Measurements from ENCODE around the gene NVL.

The NVL gene

DNA sequence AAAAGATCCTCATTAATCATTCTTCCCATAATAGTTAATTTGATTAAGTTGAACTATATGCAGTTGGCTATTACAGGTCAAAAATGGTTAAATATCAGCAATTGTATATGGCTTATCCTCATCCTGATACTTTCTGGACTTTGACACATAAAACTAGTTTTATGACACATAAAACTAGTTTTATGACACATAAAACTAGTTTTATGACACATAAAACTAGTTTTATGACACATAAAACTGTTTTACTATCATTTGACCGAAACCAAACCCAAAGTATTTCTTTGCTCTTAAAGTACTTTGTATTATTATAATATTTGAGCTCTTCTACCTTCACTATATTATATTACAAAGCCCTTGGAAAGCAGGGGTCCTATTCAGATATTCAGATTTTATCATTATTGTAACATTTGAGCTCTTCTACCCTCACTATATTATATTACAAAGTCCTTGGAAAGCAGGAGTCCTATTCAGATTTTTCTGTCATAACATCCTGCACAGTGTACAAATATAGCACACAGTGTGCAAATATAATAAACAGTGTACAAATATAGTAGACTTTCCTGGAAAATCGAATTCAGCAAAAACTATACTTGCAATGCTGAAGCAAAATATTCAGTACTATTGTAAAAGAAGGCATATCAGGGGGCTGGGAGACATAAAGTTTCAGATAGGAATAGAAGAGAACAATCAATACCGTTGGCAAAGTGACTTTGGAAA, 53.0 kb downstream of the NVL start:
- no peak for DNase-seq
- TF ChIP-seq GATA1 (IDR thresholded peaks at IDR 0.05; ENCODE audit: low read depth, low read length) = no peak
- TF ChIP-seq POLR2A (IDR thresholded peaks at IDR 0.05; ENCODE audit: low read length) = no peak

DNA sequence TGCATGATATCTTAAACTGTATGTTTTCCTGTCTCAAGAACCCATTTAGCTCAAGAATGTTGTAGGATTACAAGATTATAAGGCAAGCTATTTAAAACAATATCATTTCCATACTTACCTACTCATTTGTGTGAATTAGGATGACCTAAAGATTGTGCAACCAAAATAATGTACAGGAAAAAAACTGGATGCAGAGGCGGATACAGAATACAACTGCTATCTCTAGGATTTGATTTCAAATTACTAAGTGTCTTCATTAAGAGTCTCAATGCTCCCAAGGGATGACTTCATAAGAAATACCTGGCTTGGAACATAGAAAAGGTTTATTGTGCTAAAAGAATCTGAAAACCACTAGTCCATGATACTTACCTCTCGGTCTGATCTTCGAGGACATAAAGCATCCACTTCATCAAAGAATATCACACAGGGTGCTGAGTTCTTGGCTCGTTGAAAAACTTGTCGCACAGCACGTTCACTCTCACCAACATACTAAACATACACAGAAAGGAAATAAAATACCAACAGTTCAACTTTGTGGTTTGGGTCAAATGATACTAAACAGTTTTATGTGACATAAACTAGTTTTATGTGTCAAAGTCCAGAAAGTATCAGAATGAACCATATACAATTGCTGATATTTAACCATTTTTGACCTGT, 54.9 kb downstream of the NVL start:
- no peak for DNase-seq
- TF ChIP-seq POLR2A (IDR thresholded peaks at IDR 0.05; ENCODE audit: low read length) (no peak), GATA1 (IDR thresholded peaks at IDR 0.05; ENCODE audit: low read depth, low read length) (no peak)

DNA sequence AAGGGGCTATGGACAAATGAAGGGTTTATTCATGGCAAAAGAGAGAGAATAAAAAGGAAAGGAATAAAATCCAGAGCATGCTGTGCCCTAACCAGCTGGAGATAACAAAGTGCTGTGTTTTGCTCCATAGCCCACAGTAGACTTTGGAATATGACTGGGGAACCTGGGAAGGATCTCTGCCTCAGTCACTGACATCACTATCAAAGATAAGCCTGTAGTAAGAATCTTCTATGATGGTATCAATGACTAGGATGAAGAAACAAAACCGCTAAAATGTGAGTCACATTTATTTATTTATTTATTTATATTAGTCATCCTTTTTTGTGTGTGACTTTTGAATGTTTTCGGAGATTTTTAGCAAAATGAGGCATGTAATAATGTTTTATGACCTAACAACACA, 56.3 kb downstream of the NVL start:
- no peak for TF ChIP-seq GATA1 (IDR thresholded peaks at IDR 0.05; ENCODE audit: low read depth, low read length)
- TF ChIP-seq POLR2A (IDR thresholded peaks at IDR 0.05; ENCODE audit: low read length) = no peak
- no peak for DNase-seq

DNA sequence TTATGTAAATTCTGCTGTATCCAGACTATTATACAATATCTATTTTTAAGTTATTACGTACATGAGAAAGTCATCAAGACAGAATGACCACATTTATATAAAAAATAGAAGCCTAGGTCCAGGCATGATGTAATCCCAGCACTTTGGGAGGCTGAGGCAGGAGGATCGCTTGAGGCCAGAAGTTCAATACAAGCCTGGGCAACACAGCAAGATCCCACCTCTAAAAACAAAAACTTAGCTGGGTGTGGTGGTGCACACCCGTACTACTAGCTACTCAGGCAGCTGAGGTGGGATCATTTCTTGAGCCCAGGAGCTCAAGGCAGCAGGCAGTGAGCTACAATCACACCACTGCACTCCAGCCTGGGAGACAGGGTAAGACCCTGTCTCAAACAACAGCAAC, 58.9 kb downstream of the NVL start:
- no peak for DNase-seq
- TF ChIP-seq POLR2A (IDR thresholded peaks at IDR 0.05; ENCODE audit: low read length) (no peak), GATA1 (IDR thresholded peaks at IDR 0.05; ENCODE audit: low read depth, low read length) (no peak)

DNA sequence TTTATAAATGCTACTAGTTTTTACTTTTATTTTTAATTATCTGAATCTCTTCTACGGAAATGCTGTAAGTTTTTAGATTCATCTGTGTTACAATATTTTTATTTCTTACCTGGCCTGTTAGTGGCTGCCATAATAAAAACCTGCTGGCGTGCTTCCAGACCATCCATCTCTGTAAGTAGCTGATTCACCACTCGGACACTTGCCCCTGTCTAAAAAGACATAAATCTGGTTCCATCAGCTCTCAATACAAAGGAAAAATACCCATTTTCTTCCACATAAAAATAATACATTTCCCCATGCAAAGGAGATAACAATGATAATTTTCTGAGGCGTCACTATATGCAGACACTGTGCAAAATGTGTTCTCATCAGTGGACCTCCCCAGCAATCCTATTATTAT, 62.0 kb downstream of the NVL start:
- no peak for DNase-seq
- TF ChIP-seq POLR2A (IDR thresholded peaks at IDR 0.05; ENCODE audit: low read length) (no peak), GATA1 (IDR thresholded peaks at IDR 0.05; ENCODE audit: low read depth, low read length) (no peak)

DNA sequence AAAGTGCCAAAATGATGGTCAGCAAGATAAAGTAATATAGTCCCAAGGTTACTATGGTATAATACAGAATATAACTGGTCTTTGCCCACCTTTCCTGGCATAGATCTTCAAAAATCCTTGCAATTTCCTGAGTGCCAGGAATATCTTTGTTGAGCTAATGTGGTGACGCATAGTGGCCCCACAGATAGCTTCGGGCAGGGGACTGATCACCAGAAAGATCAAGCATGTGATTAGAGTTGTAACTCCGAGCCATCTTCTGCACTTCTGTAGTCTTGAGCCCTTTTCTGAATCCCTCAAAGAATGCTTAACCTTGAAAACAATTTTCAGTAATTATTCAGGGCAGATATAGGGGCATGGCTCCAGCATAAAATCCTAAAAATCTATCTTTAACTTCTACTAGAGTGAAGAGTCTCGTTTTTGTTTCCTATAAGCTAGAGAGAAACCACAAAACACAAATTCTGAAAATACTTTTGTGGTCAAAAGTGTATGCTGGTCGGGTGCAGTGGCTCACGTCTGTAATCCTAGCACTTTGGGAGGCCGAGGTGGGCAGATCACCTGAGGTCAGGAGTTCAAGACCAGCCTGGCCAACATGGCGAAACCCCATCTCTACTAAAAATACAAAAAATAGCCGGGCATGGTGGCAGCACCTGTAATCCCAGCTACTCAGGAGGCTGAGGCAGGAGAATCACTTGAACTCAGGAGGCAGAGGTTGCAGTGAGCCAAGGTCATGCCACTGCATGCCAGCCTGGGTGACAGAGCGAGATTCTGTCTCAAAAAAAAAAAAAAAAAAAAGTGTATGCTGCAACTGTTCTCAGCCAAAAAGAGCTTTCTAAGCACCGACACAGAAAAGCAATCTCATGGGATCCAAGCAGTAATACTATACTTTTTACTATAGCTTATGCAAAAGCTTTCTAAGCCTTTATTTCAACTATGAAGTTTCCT, 62.8 kb downstream of the NVL start:
- DNase-seq = no peak
- TF ChIP-seq POLR2A (IDR thresholded peaks at IDR 0.05; ENCODE audit: low read length) (no peak), GATA1 (IDR thresholded peaks at IDR 0.05; ENCODE audit: low read depth, low read length) (no peak)

DNA sequence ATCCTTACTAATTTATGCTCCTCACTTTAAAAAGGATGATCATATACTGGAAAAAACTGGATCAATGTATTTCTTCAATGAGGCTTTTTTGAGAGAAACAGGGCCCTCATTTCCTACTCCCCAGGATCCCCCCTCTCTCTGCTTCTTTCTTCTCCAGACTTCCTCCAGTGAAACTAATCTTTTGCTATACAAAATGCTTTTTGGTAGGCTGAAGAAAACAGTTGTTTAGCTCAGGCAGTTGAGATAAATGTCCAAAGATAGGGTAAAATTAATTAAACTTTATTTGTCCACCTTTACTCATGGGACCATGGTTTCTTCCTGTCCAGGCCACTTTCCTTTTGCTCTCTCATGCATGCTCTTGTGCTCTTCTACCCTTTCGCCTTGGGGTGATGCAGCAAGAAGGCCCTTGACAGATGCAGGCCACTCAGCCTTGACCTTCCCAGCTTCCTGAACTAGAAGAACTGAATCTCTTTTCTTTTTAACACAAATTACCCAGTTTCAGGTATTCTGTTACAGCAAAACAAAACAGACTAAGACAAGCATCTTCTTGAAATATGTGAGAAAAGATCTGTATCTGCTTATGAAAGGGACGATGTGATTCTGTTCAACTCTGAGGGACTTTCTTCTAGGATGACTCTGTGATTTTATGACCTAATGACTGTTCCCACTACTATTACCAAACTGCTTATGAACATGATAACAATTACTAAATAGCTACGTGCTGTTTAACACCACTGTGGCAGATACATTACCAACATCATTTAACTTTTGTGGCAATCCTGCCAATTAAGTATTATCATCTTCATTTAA, 63.7 kb downstream of the NVL start:
- no peak for TF ChIP-seq GATA1 (IDR thresholded peaks at IDR 0.05; ENCODE audit: low read depth, low read length)
- TF ChIP-seq POLR2A (IDR thresholded peaks at IDR 0.05; ENCODE audit: low read length) = no peak
- DNase-seq = no peak

DNA sequence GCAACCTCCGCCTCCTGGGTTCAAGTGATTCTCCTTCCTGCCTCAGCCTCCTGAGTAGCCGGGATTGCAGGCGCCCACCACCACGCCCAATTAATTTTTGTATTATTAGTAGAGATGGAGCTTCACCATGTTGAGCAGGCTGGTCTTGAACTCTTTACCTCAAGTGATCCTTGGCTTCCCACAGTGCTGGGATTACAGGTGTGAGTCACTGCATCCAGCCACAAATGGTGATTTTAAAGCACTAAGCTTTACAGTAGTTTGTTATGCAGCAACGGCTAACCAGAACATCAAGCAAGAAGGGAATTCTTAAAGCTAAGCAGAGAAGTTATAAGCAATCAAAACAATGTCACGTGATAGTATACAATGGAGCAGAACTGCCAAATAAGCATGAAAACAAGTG, 65.7 kb downstream of the NVL start:
- no peak for TF ChIP-seq GATA1 (IDR thresholded peaks at IDR 0.05; ENCODE audit: low read depth, low read length)
- no peak for TF ChIP-seq POLR2A (IDR thresholded peaks at IDR 0.05; ENCODE audit: low read length)

DNA sequence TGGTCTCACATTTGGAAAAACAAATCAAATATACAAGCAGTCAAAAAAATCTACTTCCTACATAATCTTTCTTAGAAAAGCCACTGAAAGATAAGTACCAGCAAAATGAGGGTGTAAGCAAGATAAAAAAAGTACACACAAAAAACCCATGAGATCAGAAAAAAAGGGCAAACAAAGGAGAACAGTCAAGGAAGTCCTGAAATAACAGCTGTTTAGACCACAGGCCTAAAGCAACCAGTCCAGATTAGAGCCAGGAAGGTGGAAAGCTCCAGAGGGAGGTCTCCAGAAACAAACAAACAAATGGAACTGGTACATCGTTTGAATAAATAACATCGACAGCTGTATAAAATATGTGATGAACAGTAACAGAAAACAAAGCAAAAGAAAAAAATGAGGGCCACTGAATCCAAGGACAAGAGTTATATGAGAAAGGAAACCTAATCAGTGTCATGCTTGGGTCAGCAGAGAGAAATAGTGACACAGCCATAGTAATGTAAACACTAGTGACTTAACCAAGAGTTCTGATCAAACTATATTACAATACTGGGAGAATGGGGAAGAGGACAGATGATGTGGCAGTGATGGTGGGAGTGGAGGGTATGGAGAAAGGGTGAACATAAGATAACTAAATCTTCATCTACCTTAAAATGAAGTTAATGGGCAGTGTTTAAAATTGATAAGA, 67.5 kb downstream of the NVL start:
- no peak for TF ChIP-seq POLR2A (IDR thresholded peaks at IDR 0.05; ENCODE audit: low read length)
- no peak for TF ChIP-seq GATA1 (IDR thresholded peaks at IDR 0.05; ENCODE audit: low read depth, low read length)
- DNase-seq = no peak

More for the DNA sequence above, 65.7 kb downstream of the NVL start:
- no peak for DNase-seq

DNA sequence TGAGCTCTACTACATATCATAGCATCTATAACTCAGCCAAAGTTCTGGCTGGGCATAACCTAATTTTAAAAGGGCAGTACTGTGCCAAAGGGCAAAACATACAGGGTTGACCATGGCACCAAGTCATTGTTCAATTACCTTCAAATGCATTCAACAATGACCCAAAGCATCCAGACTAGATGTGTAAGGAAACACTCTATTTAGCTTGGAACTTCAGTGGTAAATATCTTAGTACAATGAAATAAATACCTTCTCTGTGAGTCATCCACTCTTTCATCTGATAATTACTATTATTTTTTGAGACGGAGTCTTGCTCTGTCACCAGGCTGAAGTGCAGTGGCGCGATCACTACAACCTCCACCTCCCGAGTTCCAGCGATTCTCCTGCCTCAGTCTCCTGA, 70.0 kb downstream of the NVL start:
- DNase-seq = no peak
- TF ChIP-seq GATA1 (IDR thresholded peaks at IDR 0.05; ENCODE audit: low read depth, low read length) = no peak
- TF ChIP-seq POLR2A (IDR thresholded peaks at IDR 0.05; ENCODE audit: low read length) = no peak

DNA sequence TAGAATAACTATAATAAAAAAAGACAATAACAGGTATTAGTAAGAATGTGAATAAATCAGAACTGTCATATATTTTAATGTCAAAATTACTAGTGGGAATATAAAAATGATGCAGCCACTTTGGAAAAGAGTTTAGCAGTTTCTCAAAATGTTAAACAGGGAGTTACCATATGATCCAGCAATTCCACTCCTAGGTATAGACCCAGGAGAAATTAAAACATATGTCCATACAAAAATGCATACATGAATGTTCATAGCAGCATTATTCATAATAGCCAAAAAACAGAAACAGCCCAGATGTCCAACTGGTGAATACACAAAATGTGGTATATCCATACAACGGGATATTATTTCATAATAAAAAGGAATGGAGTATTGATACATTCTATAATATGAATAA, 71.6 kb downstream of the NVL start:
- DNase-seq = no peak

DNA sequence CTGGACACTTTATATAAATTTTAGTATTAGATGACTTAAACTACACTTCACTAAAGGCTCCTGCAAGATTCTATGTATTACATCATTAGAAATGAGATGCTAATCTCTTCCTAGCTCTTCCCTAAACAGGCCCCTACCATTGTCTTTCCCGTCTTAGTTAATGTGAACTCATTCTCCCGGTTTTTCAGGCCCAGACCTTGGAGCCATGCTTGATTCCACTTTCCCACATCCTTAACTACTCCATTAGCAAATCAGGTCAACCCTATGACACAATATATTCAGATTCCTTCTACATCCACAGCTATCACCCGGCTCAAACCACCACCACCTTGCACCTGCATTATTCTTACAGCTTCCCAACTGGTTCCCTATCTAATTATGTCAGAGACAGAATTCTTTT, 73.3 kb downstream of the NVL start:
- TF ChIP-seq POLR2A (IDR thresholded peaks at IDR 0.05; ENCODE audit: low read length) (no peak), GATA1 (IDR thresholded peaks at IDR 0.05; ENCODE audit: low read depth, low read length) (no peak)

More for the DNA sequence above, 71.6 kb downstream of the NVL start:
- TF ChIP-seq POLR2A (IDR thresholded peaks at IDR 0.05; ENCODE audit: low read length) (no peak), GATA1 (IDR thresholded peaks at IDR 0.05; ENCODE audit: low read depth, low read length) (no peak)

DNA sequence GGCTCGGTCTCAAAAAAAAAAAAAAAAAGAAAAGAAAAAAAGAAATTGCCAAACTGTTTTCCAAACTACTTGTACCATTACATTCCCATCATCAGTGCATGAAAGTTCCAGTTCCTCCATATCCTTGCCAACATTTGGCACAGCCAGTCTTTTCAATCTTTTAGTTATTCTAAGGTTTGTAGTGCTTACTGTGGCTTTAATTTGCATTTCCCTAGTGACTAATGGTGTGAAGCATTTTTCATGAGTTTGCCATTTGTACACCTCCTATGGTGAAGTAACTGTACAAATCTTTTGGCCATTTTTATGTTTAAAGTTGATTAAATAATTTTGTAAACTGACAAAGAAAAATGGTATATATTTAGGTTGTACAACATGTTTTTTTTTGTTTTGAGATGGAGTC, 76.3 kb downstream of the NVL start:
- TF ChIP-seq GATA1 (IDR thresholded peaks at IDR 0.05; ENCODE audit: low read depth, low read length) (no peak), POLR2A (IDR thresholded peaks at IDR 0.05; ENCODE audit: low read length) (no peak)
- no peak for DNase-seq

More for the DNA sequence above, 73.3 kb downstream of the NVL start:
- DNase-seq = no peak
